SH-SY5Y (cell line): ENCODE measurements around the gene NFIA.

Source experiments
- GATA2 ChIP-seq: IDR thresholded peaks from 2 replicates; pipeline ENCODE4 v1.6.1; 2011; ENCODE audit warnings: mild to moderate bottlenecking, low read depth, low read length
- GATA3 ChIP-seq: IDR thresholded peaks from 2 replicates; pipeline ENCODE4 v1.6.1; 2011; ENCODE audit warnings: low read depth, mild to moderate bottlenecking, low read length, moderate library complexity

GRCh38 chr1:61098906-61099437 is 16.6 kb downstream of the NFIA start:
- no peak for TF ChIP-seq GATA3
- no peak for TF ChIP-seq GATA2
